ENCODE data around the gene ERH.

Gene ERH

GRCh38 chr14:69358966-69359365 lies 39.1 kb downstream of the ERH start:
- no peak overlapping the region for H3K4me3 ChIP-seq (ENCODE audit: low read length in 2 of 2)
- H3K4me1 ChIP-seq (ENCODE audit: control insufficient read depth in 2 of 2, insufficient read depth in 2 of 2, low read length in 2 of 2): peaks cover 3 to 8% of the 10 kb centered on the region in 2 donors
- H3K27ac ChIP-seq (ENCODE audit: low read depth in 2 of 2, low read length in 2 of 2): no peak overlapping the region
- no peaks in the 10 kb centered on the region for H3K27me3 ChIP-seq (ENCODE audit: control insufficient read depth in 2 of 2, insufficient read depth in 2 of 2, low read length in 2 of 2)
- no peaks in the 10 kb centered on the region for H3K9me3 ChIP-seq (ENCODE audit: control insufficient read depth in 2 of 2, low read length in 2 of 2)
- H3K36me3 ChIP-seq (ENCODE audit: control insufficient read depth in 2 of 2, insufficient read depth in 2 of 2, low read length in 2 of 2): no peaks in the 10 kb centered on the region
- H3K9ac ChIP-seq (ENCODE audit: low read depth in 1 of 2, low read length in 2 of 2): no peak overlapping the region

- no peaks in the 10 kb centered on the region for H3K9me3 ChIP-seq (ENCODE audit: control insufficient read depth in 2 of 2, low read length in 2 of 2)
- no peak overlapping the region for H3K9ac ChIP-seq (ENCODE audit: low read depth in 1 of 2, low read length in 2 of 2)
- H3K4me1 ChIP-seq (ENCODE audit: control insufficient read depth in 2 of 2, insufficient read depth in 2 of 2, low read length in 2 of 2): peaks cover 3 to 10% of the 10 kb centered on the region in 2 donors
- no peaks in the 10 kb centered on the region for H3K27me3 ChIP-seq (ENCODE audit: control insufficient read depth in 2 of 2, insufficient read depth in 2 of 2, low read length in 2 of 2)
- no peaks in the 10 kb centered on the region for H3K36me3 ChIP-seq (ENCODE audit: control insufficient read depth in 2 of 2, insufficient read depth in 2 of 2, low read length in 2 of 2)
- H3K4me3 ChIP-seq (ENCODE audit: low read length in 2 of 2): no peak overlapping the region
- no peak overlapping the region for H3K27ac ChIP-seq (ENCODE audit: low read depth in 2 of 2, low read length in 2 of 2)
Observed at GRCh38 chr14:69358233-69358963, 39.7 kb downstream of the ERH start.

- Histone ChIP-seq H3K4me3 (ENCODE audit: low read length in 2 of 2) (no peak overlapping the region), H3K27me3 (ENCODE audit: control insufficient read depth in 2 of 2, insufficient read depth in 2 of 2, low read length in 2 of 2) (no peaks in the 10 kb centered on the region), H3K9ac (ENCODE audit: low read depth in 1 of 2, low read length in 2 of 2) (no peak overlapping the region), H3K27ac (ENCODE audit: low read depth in 2 of 2, low read length in 2 of 2) (no peak overlapping the region), H3K36me3 (ENCODE audit: control insufficient read depth in 2 of 2, insufficient read depth in 2 of 2, low read length in 2 of 2) (no peaks in the 10 kb centered on the region), H3K4me1 (ENCODE audit: control insufficient read depth in 2 of 2, insufficient read depth in 2 of 2, low read length in 2 of 2) (peaks cover 3 to 10% of the 10 kb centered on the region in 2 donors), H3K9me3 (ENCODE audit: control insufficient read depth in 2 of 2, low read length in 2 of 2) (no peaks in the 10 kb centered on the region)
Observed at GRCh38 chr14:69357544-69358200, 40.4 kb downstream of the ERH start.

- Histone ChIP-seq H3K9ac (ENCODE audit: low read depth in 1 of 2, low read length in 2 of 2) (no peak overlapping the region), H3K4me1 (ENCODE audit: control insufficient read depth in 2 of 2, insufficient read depth in 2 of 2, low read length in 2 of 2) (peaks cover 3 to 10% of the 10 kb centered on the region in 2 donors), H3K27me3 (ENCODE audit: control insufficient read depth in 2 of 2, insufficient read depth in 2 of 2, low read length in 2 of 2) (no peaks in the 10 kb centered on the region), H3K27ac (ENCODE audit: low read depth in 2 of 2, low read length in 2 of 2) (no peak overlapping the region), H3K9me3 (ENCODE audit: control insufficient read depth in 2 of 2, low read length in 2 of 2) (no peaks in the 10 kb centered on the region), H3K36me3 (ENCODE audit: control insufficient read depth in 2 of 2, insufficient read depth in 2 of 2, low read length in 2 of 2) (no peaks in the 10 kb centered on the region), H3K4me3 (ENCODE audit: low read length in 2 of 2) (no peak overlapping the region)
Observed at GRCh38 chr14:69356903-69357543, 41.1 kb downstream of the ERH start.

- Histone ChIP-seq H3K27me3 (ENCODE audit: control insufficient read depth in 2 of 2, insufficient read depth in 2 of 2, low read length in 2 of 2) (no peaks in the 10 kb centered on the region), H3K9ac (ENCODE audit: low read depth in 1 of 2, low read length in 2 of 2) (peak overlapping the region in 1 of 2 donors; percentile 12), H3K9me3 (ENCODE audit: control insufficient read depth in 2 of 2, low read length in 2 of 2) (no peaks in the 10 kb centered on the region), H3K4me1 (ENCODE audit: control insufficient read depth in 2 of 2, insufficient read depth in 2 of 2, low read length in 2 of 2) (peaks cover 3 to 10% of the 10 kb centered on the region in 2 donors), H3K36me3 (ENCODE audit: control insufficient read depth in 2 of 2, insufficient read depth in 2 of 2, low read length in 2 of 2) (no peaks in the 10 kb centered on the region), H3K4me3 (ENCODE audit: low read length in 2 of 2) (no peak overlapping the region), H3K27ac (ENCODE audit: low read depth in 2 of 2, low read length in 2 of 2) (no peak overlapping the region)
Observed at GRCh38 chr14:69355607-69356281, 42.4 kb downstream of the ERH start.

- H3K36me3 ChIP-seq (ENCODE audit: control insufficient read depth in 2 of 2, insufficient read depth in 2 of 2, low read length in 2 of 2): no peaks in the 10 kb centered on the region
- H3K27ac ChIP-seq (ENCODE audit: low read depth in 2 of 2, low read length in 2 of 2): no peak overlapping the region
- H3K9me3 ChIP-seq (ENCODE audit: control insufficient read depth in 2 of 2, low read length in 2 of 2): no peaks in the 10 kb centered on the region
- H3K27me3 ChIP-seq (ENCODE audit: control insufficient read depth in 2 of 2, insufficient read depth in 2 of 2, low read length in 2 of 2): no peaks in the 10 kb centered on the region
- no peak overlapping the region for H3K4me3 ChIP-seq (ENCODE audit: low read length in 2 of 2)
- peak overlapping the region in 1 of 2 donors; percentile 12 for H3K9ac ChIP-seq (ENCODE audit: low read depth in 1 of 2, low read length in 2 of 2)
- H3K4me1 ChIP-seq (ENCODE audit: control insufficient read depth in 2 of 2, insufficient read depth in 2 of 2, low read length in 2 of 2): peaks cover 3 to 10% of the 10 kb centered on the region in 2 donors
Observed at GRCh38 chr14:69355154-69355597, 42.9 kb downstream of the ERH start.

GRCh38 chr14:69354383-69355153 lies 43.5 kb downstream of the ERH start:
- Histone ChIP-seq H3K9ac (ENCODE audit: low read depth in 1 of 2, low read length in 2 of 2) (peak overlapping the region in 1 of 2 donors; percentile 24), H3K9me3 (ENCODE audit: control insufficient read depth in 2 of 2, low read length in 2 of 2) (no peaks in the 10 kb centered on the region), H3K4me3 (ENCODE audit: low read length in 2 of 2) (peak overlapping the region; percentile 10 to 20), H3K36me3 (ENCODE audit: control insufficient read depth in 2 of 2, insufficient read depth in 2 of 2, low read length in 2 of 2) (no peaks in the 10 kb centered on the region), H3K4me1 (ENCODE audit: control insufficient read depth in 2 of 2, insufficient read depth in 2 of 2, low read length in 2 of 2) (peaks cover 3 to 10% of the 10 kb centered on the region in 2 donors), H3K27ac (ENCODE audit: low read depth in 2 of 2, low read length in 2 of 2) (peak overlapping the region in 1 of 2 donors; percentile 38), H3K27me3 (ENCODE audit: control insufficient read depth in 2 of 2, insufficient read depth in 2 of 2, low read length in 2 of 2) (no peaks in the 10 kb centered on the region)

- Histone ChIP-seq H3K9me3 (ENCODE audit: control insufficient read depth in 2 of 2, low read length in 2 of 2) (no peaks in the 10 kb centered on the region), H3K36me3 (ENCODE audit: control insufficient read depth in 2 of 2, insufficient read depth in 2 of 2, low read length in 2 of 2) (no peaks in the 10 kb centered on the region), H3K4me3 (ENCODE audit: low read length in 2 of 2) (no peak overlapping the region), H3K27me3 (ENCODE audit: control insufficient read depth in 2 of 2, insufficient read depth in 2 of 2, low read length in 2 of 2) (no peaks in the 10 kb centered on the region), H3K4me1 (ENCODE audit: control insufficient read depth in 2 of 2, insufficient read depth in 2 of 2, low read length in 2 of 2) (peaks cover 3 to 10% of the 10 kb centered on the region in 2 donors), H3K9ac (ENCODE audit: low read depth in 1 of 2, low read length in 2 of 2) (no peak overlapping the region), H3K27ac (ENCODE audit: low read depth in 2 of 2, low read length in 2 of 2) (no peak overlapping the region)
Observed at GRCh38 chr14:69353168-69353567, 44.9 kb downstream of the ERH start.

GRCh38 chr14:69351911-69352310 lies 46.2 kb downstream of the ERH start:
- no peak overlapping the region for H3K27ac ChIP-seq (ENCODE audit: low read depth in 2 of 2, low read length in 2 of 2)
- no peak overlapping the region for H3K4me3 ChIP-seq (ENCODE audit: low read length in 2 of 2)
- H3K27me3 ChIP-seq (ENCODE audit: control insufficient read depth in 2 of 2, insufficient read depth in 2 of 2, low read length in 2 of 2): peaks cover 0 to 3% of the 10 kb centered on the region in 2 donors
- H3K9me3 ChIP-seq (ENCODE audit: control insufficient read depth in 2 of 2, low read length in 2 of 2): no peaks in the 10 kb centered on the region
- H3K4me1 ChIP-seq (ENCODE audit: control insufficient read depth in 2 of 2, insufficient read depth in 2 of 2, low read length in 2 of 2): peaks cover 3 to 10% of the 10 kb centered on the region in 2 donors
- no peaks in the 10 kb centered on the region for H3K36me3 ChIP-seq (ENCODE audit: control insufficient read depth in 2 of 2, insufficient read depth in 2 of 2, low read length in 2 of 2)
- H3K9ac ChIP-seq (ENCODE audit: low read depth in 1 of 2, low read length in 2 of 2): no peak overlapping the region

All from mucosa of rectum (tissue), 2 donors.